CD4-positive, CD25-positive, alpha-beta regulatory T cell (primary cell): ENCODE results near the gene SURF2. TPM values are rescaled to one million over a fixed set of nuclear protein-coding genes. Genes with fewer than 3 reads are reported as not detected.

Source experiments
- ATAC-seq, 2 donors: fragments of 150-1000 bp; cut with Tn5 transposase; one replicate each; pipeline ENCODE4 v1.10.0; 2021; ENCODE audit warnings: low read depth in 2 of 2, moderate number of reproducible peaks in 2 of 2, moderate library complexity in 1 of 2
- DNase-seq, 3 donors: peaks; one replicate each; pipeline versions ENCODE4 v3.0.0 to v3.0.0-alpha.2; 2012 to 2022; ENCODE audit warnings: mixed read lengths in 1 of 3
- H3K27ac ChIP-seq: one replicate; pipeline ENCODE4 v1.7.0; 2013; ENCODE audit warnings: mild to moderate bottlenecking, low read length; ENCODE audit not compliant: insufficient read depth, poor library complexity, severe bottlenecking
- H3K27me3 ChIP-seq: one replicate; pipeline ENCODE4 v1.7.0; 2013; ENCODE audit warnings: low read length; ENCODE audit not compliant: control insufficient read depth, insufficient read depth
- H3K36me3 ChIP-seq: one replicate; pipeline ENCODE4 v1.7.0; 2013; ENCODE audit warnings: mild to moderate bottlenecking, low read length, moderate library complexity; ENCODE audit not compliant: control insufficient read depth, insufficient read depth
- H3K4me1 ChIP-seq: 2 replicates; pipeline ENCODE4 v1.7.0; 2013; ENCODE audit warnings: mild to moderate bottlenecking, low read length; ENCODE audit not compliant: insufficient read depth, control insufficient read depth, poor library complexity, severe bottlenecking
- H3K4me3 ChIP-seq: one replicate; pipeline ENCODE4 v1.7.0; 2013; ENCODE audit warnings: low read depth, mild to moderate bottlenecking, low read length, moderate library complexity
- H3K9me3 ChIP-seq, 2 experiments: 1 replicate in 1 of 2; 2 replicates in 1 of 2; pipeline ENCODE4 v1.7.0; 2013; ENCODE audit warnings: low read length in 2 of 2, mild to moderate bottlenecking in 1 of 2, moderate library complexity in 1 of 2; ENCODE audit not compliant: control insufficient read depth in 2 of 2
- H3K27ac Mint-ChIP-seq, 3 donors: one replicate each; pipeline ENCODE4 v1.8.0; 2020 to 2022; ENCODE audit warnings: mild to moderate bottlenecking in 3 of 3, mixed read lengths in 3 of 3, moderate library complexity in 2 of 3
- H3K27me3 Mint-ChIP-seq: one replicate; pipeline ENCODE4 v1.8.0; 2022; ENCODE audit warnings: mild to moderate bottlenecking, mixed read lengths
- H3K36me3 Mint-ChIP-seq: one replicate; pipeline ENCODE4 v1.8.0; 2020; ENCODE audit warnings: mixed read lengths
- H3K4me1 Mint-ChIP-seq, 4 donors: one replicate each; pipeline ENCODE4 v1.8.0; 2020 to 2022; ENCODE audit warnings: mixed read lengths in 4 of 4, mild to moderate bottlenecking in 1 of 4
- H3K4me3 Mint-ChIP-seq, 4 donors: one replicate each; pipeline ENCODE4 v1.8.0; 2020 to 2022; ENCODE audit warnings: mild to moderate bottlenecking in 4 of 4, mixed read lengths in 4 of 4, moderate library complexity in 3 of 4
- H3K9me3 Mint-ChIP-seq, 7 donors: one replicate each; pipeline ENCODE4 v1.8.0; 2020 to 2022; ENCODE audit warnings: mixed read lengths in 7 of 7, mild to moderate bottlenecking in 3 of 7, moderate library complexity in 2 of 7
- polyA plus RNA-seq, 4 donors: library from polyadenylated mRNA; unstranded; fragments of 300-500 nt; fragmentation: Illumina TruSeq; gene quantifications; one replicate each; pipeline ENCODE4 v1.2.3, GENCODE V29; 2021
- total RNA-seq: library from RNA; stranded (reverse); gene quantifications from one replicate; pipeline ENCODE4 v1.2.3, GENCODE V29; 2022

The SURF2 gene
- total and polyA plus RNA-seq, 5 donors from 2014 or later, result 24.3 to 47.1 (median 34.6) TPM

- no peaks in the 10 kb centered on the region for H3K9me3 ChIP-seq
- peaks cover 20% of the 10 kb centered on the region for H3K36me3 Mint-ChIP-seq
- H3K4me1 Mint-ChIP-seq, result peaks cover 0 to 57% (median 24%) of the 10 kb centered on the region in 4 donors
- H3K4me3 Mint-ChIP-seq, result peak overlapping the region in 3 of 4 donors; percentile 33 to 78 (median 52)
- DNase-seq, result peak in 1 of 3 donors; percentile 61
- peak overlapping the region; percentile 11 for H3K4me3 ChIP-seq
- peak overlapping the region; percentile 68 to 94 (median 93) for H3K27ac Mint-ChIP-seq
- peaks cover 26% of the 10 kb centered on the region for H3K4me1 ChIP-seq
- H3K36me3 ChIP-seq, result peaks cover 27% of the 10 kb centered on the region
- ATAC-seq, result no peak
- H3K27me3 ChIP-seq, result no peaks in the 10 kb centered on the region
- no peaks in the 10 kb centered on the region for H3K27me3 Mint-ChIP-seq
- no peak overlapping the region for H3K27ac ChIP-seq
- no peaks in the 10 kb centered on the region for H3K9me3 Mint-ChIP-seq
These were observed 16.1 kb upstream of the SURF2 start for GRCh38 chr9:133340256-133340655.

GRCh38 chr9:133340916-133341315 lies 15.4 kb upstream of the SURF2 start:
- ATAC-seq, result no peak
- H3K27ac Mint-ChIP-seq, result peak overlapping the region in 2 of 3 donors; percentile 68 to 94
- H3K4me3 ChIP-seq, result peak overlapping the region; percentile 11
- H3K36me3 Mint-ChIP-seq, result peaks cover 20% of the 10 kb centered on the region
- peaks cover 0 to 53% (median 20%) of the 10 kb centered on the region in 4 donors for H3K4me1 Mint-ChIP-seq
- no peak for DNase-seq
- H3K9me3 Mint-ChIP-seq, result no peaks in the 10 kb centered on the region
- no peak overlapping the region for H3K27ac ChIP-seq
- H3K27me3 Mint-ChIP-seq, result no peaks in the 10 kb centered on the region
- H3K27me3 ChIP-seq, result no peaks in the 10 kb centered on the region
- H3K4me3 Mint-ChIP-seq, result peak overlapping the region in 2 of 4 donors; percentile 31 to 78
- peaks cover 24% of the 10 kb centered on the region for H3K4me1 ChIP-seq
- H3K9me3 ChIP-seq, result no peaks in the 10 kb centered on the region
- H3K36me3 ChIP-seq, result peaks cover 27% of the 10 kb centered on the region

GRCh38 chr9:133341369-133342068 lies 14.8 kb upstream of the SURF2 start:
- peak overlapping the region in 1 of 3 donors; percentile 42 for H3K27ac Mint-ChIP-seq
- no peaks in the 10 kb centered on the region for H3K27me3 Mint-ChIP-seq
- H3K36me3 ChIP-seq, result peaks cover 27% of the 10 kb centered on the region
- no peak overlapping the region for H3K27ac ChIP-seq
- H3K4me1 ChIP-seq, result peaks cover 26% of the 10 kb centered on the region
- H3K4me1 Mint-ChIP-seq, result peaks cover 0 to 53% (median 23%) of the 10 kb centered on the region in 4 donors
- H3K4me3 ChIP-seq, result no peak overlapping the region
- peaks cover 20% of the 10 kb centered on the region for H3K36me3 Mint-ChIP-seq
- ATAC-seq, result peak; percentile 13 to 24
- no peak overlapping the region for H3K4me3 Mint-ChIP-seq
- no peaks in the 10 kb centered on the region for H3K9me3 ChIP-seq
- no peak for DNase-seq
- no peaks in the 10 kb centered on the region for H3K27me3 ChIP-seq
- no peaks in the 10 kb centered on the region for H3K9me3 Mint-ChIP-seq

GRCh38 chr9:133342069-133342406 lies 14.3 kb upstream of the SURF2 start:
- no peaks in the 10 kb centered on the region for H3K27me3 Mint-ChIP-seq
- no peaks in the 10 kb centered on the region for H3K9me3 Mint-ChIP-seq
- Histone ChIP-seq H3K4me1 (peaks cover 26% of the 10 kb centered on the region), H3K9me3 (no peaks in the 10 kb centered on the region), H3K27me3 (no peaks in the 10 kb centered on the region), H3K4me3 (no peak overlapping the region), H3K27ac (no peak overlapping the region), H3K36me3 (peaks cover 27% of the 10 kb centered on the region)
- DNase-seq, result no peak
- H3K4me1 Mint-ChIP-seq, result peaks cover 0 to 54% (median 26%) of the 10 kb centered on the region in 4 donors
- H3K36me3 Mint-ChIP-seq, result peaks cover 20% of the 10 kb centered on the region
- no peak overlapping the region for H3K27ac Mint-ChIP-seq
- no peak overlapping the region for H3K4me3 Mint-ChIP-seq
- ATAC-seq, result peak in 1 of 2 donors; percentile 12

- H3K9me3 Mint-ChIP-seq, result no peaks in the 10 kb centered on the region
- no peak overlapping the region for H3K27ac ChIP-seq
These were observed 13.8 kb upstream of the SURF2 start for GRCh38 chr9:133342570-133342969.

GRCh38 chr9:133344071-133344470 lies 12.3 kb upstream of the SURF2 start:
- Mint-ChIP-seq H3K9me3 (no peaks in the 10 kb centered on the region), H3K27me3 (no peaks in the 10 kb centered on the region), H3K4me1 (peaks cover 0 to 60% (median 33%) of the 10 kb centered on the region in 4 donors), H3K4me3 (peak overlapping the region in 1 of 4 donors; percentile 88), H3K36me3 (peaks cover 27% of the 10 kb centered on the region), H3K27ac (no peak overlapping the region)
- Histone ChIP-seq H3K4me3 (no peak overlapping the region), H3K4me1 (peaks cover 34% of the 10 kb centered on the region), H3K27ac (no peak overlapping the region), H3K36me3 (peaks cover 28% of the 10 kb centered on the region), H3K27me3 (no peaks in the 10 kb centered on the region), H3K9me3 (no peaks in the 10 kb centered on the region)
- DNase-seq, result no peak
- no peak for ATAC-seq

More at GRCh38 chr9:133342570-133342969, 13.8 kb upstream of the SURF2 start:
- Mint-ChIP-seq H3K4me3 (no peak overlapping the region), H3K27me3 (no peaks in the 10 kb centered on the region), H3K27ac (no peak overlapping the region), H3K4me1 (peaks cover 0 to 56% (median 25%) of the 10 kb centered on the region in 4 donors), H3K36me3 (peaks cover 20% of the 10 kb centered on the region)
- no peak overlapping the region for H3K4me3 ChIP-seq
- no peaks in the 10 kb centered on the region for H3K9me3 ChIP-seq
- H3K36me3 ChIP-seq, result peaks cover 27% of the 10 kb centered on the region
- no peaks in the 10 kb centered on the region for H3K27me3 ChIP-seq
- peaks cover 27% of the 10 kb centered on the region for H3K4me1 ChIP-seq
- ATAC-seq (no peak), DNase-seq (no peak)

GRCh38 chr9:133344979-133345378 lies 11.4 kb upstream of the SURF2 start:
- ATAC-seq, result no peak
- H3K27me3 ChIP-seq, result no peaks in the 10 kb centered on the region
- no peak for DNase-seq
- Mint-ChIP-seq H3K4me1 (peaks cover 0 to 59% (median 36%) of the 10 kb centered on the region in 4 donors), H3K36me3 (peaks cover 25% of the 10 kb centered on the region), H3K9me3 (no peaks in the 10 kb centered on the region), H3K27ac (no peak overlapping the region), H3K27me3 (no peaks in the 10 kb centered on the region), H3K4me3 (peak overlapping the region in 2 of 4 donors; percentile 36 to 88)
- no peak overlapping the region for H3K27ac ChIP-seq
- H3K9me3 ChIP-seq, result no peaks in the 10 kb centered on the region
- H3K36me3 ChIP-seq, result peaks cover 37% of the 10 kb centered on the region
- H3K4me1 ChIP-seq, result peaks cover 39% of the 10 kb centered on the region
- H3K4me3 ChIP-seq, result no peak overlapping the region

- peak overlapping the region in 3 of 4 donors; percentile 88 to 98 (median 89) for H3K4me3 Mint-ChIP-seq
- peaks cover 33% of the 10 kb centered on the region for H3K4me1 ChIP-seq
These were observed 10.8 kb upstream of the SURF2 start for GRCh38 chr9:133345596-133345995.

More at GRCh38 chr9:133345596-133345995, 10.8 kb upstream of the SURF2 start:
- Mint-ChIP-seq H3K27me3 (no peaks in the 10 kb centered on the region), H3K36me3 (peaks cover 25% of the 10 kb centered on the region), H3K4me1 (peaks cover 0 to 56% (median 33%) of the 10 kb centered on the region in 4 donors), H3K27ac (no peak overlapping the region), H3K9me3 (no peaks in the 10 kb centered on the region)
- Histone ChIP-seq H3K4me3 (no peak overlapping the region), H3K27ac (no peak overlapping the region), H3K9me3 (no peaks in the 10 kb centered on the region), H3K36me3 (peaks cover 41% of the 10 kb centered on the region), H3K27me3 (no peaks in the 10 kb centered on the region)
- ATAC-seq, result no peak
- DNase-seq, result no peak
